Measurements from ENCODE around the gene CGB7.

DNA sequence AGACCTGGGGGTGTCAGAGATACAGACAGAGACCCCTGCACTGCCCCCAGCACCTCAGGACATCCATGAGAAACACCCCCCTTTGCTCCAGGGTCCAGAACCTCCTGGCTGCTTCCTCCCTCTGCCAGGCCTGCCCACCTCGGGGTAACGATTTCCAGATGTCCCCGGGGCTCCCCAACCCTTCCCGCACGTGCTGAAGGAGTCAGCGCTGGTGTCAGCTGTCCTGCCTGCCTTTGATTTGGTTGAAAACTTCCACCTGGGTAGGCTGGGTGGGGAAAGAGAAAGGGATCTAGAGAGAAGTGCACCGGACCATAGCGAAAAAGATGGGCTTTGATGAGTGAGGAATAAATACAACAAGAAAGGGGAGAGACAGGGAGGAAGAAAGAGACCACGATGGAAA, 1.5 kb upstream of the CGB7 start:
- TF ChIP-seq, protein P1, sequence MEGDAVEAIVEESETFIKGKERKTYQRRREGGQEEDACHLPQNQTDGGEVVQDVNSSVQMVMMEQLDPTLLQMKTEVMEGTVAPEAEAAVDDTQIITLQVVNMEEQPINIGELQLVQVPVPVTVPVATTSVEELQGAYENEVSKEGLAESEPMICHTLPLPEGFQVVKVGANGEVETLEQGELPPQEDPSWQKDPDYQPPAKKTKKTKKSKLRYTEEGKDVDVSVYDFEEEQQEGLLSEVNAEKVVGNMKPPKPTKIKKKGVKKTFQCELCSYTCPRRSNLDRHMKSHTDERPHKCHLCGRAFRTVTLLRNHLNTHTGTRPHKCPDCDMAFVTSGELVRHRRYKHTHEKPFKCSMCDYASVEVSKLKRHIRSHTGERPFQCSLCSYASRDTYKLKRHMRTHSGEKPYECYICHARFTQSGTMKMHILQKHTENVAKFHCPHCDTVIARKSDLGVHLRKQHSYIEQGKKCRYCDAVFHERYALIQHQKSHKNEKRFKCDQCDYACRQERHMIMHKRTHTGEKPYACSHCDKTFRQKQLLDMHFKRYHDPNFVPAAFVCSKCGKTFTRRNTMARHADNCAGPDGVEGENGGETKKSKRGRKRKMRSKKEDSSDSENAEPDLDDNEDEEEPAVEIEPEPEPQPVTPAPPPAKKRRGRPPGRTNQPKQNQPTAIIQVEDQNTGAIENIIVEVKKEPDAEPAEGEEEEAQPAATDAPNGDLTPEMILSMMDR (IDR thresholded peaks at IDR 0.05), result no peak
- TF ChIP-seq POLR2A (IDR thresholded peaks at IDR 0.05), result no peak
